GM23248 (cell line): ENCODE measurements around the gene COL19A1.

Experiments used
- EZH2 ChIP-seq: fragments of 200-600 bp; sonication (generic); IDR thresholded peaks from 2 replicates; pipeline ENCODE4 v1.6.1; 2018; ENCODE audit warnings: antibody characterized with exemption, mild to moderate bottlenecking; ENCODE audit not compliant: insufficient read depth, poor library complexity, severe bottlenecking
- EZH2phosphoT487 ChIP-seq: fragments of 200-600 bp; sonication (generic); IDR thresholded peaks from 2 replicates; pipeline ENCODE4 v1.6.1; 2018; ENCODE audit warnings: antibody characterized with exemption, moderate library complexity, mild to moderate bottlenecking, low read depth; ENCODE audit not compliant: insufficient read depth

DNA sequence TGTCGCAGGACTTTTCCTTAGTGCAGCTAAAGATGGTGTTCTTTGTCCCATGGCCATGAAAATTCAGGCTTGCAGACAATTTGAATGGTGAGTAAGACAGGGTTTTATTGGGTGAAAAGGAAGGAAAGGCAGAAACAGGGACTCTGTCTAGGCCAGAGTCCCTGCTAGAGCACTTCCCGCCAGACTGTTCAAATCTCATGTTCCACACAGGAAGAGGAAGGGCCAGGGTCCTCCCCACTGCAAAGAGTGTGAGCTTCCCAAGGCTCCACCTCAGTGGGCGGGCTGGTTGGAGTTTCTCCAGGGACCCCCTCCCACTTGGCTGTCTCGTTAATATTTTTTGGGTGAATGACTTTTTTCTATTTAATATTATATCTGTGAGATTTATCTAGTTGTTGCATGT, 29.0 kb downstream of the COL19A1 start:
- TF ChIP-seq EZH2 = no peak
- TF ChIP-seq EZH2phosphoT487 = no peak
